GM12891 (cell line): ENCODE data around the gene LCN2.

ENCODE experiments used
- POLR2A ChIP-seq: IDR thresholded peaks from 2 replicates; pipeline ENCODE4 v1.6.1; 2011; ENCODE audit warnings: low read depth, low read length, control low read depth
- POLR2AphosphoS5 ChIP-seq: IDR thresholded peaks from 2 replicates; pipeline ENCODE4 v1.6.1; 2011; ENCODE audit warnings: low read depth, low read length, control low read depth
- SPI1 ChIP-seq: IDR thresholded peaks from 2 replicates; pipeline ENCODE4 v1.6.1; 2011; ENCODE audit warnings: low read depth, low read length, control low read depth

DNA sequence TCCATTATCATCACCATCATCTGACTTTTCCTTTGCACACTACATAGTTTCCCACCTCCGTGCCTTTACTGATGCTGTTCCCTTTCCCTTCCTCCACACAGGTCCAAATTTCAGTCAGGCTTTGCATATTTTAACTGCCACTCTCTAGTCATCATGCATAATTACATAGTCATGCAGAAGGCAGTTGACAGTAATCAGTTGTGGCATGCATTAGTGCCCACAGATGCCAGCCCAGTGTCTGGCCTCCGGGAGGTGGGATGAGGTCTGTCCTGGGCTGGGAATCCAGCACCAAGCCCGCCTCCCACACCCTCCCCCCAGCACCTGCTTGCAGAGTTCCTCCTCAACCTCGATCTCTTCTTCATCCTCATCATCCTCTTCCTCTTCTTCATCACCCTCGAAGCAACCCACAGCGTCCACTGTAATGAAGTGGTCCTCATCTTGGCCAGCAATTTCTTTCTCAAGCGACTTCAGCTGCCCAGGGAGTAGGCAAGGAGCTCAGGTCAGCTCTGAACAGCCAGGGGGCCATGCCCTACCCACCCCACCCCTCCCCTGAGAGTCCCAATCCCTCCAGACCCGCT is 19.6 kb downstream of the LCN2 start:
- no peak for TF ChIP-seq POLR2AphosphoS5
- TF ChIP-seq POLR2A = no peak
- no peak for TF ChIP-seq SPI1
